Measurements from ENCODE around the gene COBLL1. TPM values are rescaled to one million over a fixed set of nuclear protein-coding genes. Genes with fewer than 3 reads are reported as not detected.

The COBLL1 gene
- polyA plus RNA-seq, 6 donors from 2014 or later = 39.0 to 91.5 (median 76.4) TPM

DNA sequence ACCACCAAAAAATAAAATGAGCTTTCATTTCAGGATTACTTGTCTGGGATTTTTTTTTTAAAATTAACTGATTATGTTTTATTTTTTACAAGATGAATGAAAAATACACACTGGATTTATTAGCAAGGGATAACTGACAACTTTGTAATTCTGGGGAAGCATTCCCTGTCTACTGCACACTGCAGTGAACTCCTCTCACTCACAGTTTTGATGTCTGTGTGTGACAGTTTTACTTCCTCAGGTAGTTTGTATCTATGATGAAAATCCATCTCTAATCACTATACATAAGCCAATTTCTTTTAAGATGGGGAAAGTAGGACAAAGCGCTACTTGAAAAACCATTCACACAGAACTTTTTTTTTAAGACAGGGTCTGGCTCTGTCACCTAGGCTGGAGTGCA is 94.5 kb downstream of the COBLL1 start:
- H3K27ac Mint-ChIP-seq = peak overlapping the region in 2 of 6 donors; percentile 36 to 80
- H3K36me3 Mint-ChIP-seq = peaks cover 9 to 12% of the 10 kb centered on the region in 2 donors

DNA sequence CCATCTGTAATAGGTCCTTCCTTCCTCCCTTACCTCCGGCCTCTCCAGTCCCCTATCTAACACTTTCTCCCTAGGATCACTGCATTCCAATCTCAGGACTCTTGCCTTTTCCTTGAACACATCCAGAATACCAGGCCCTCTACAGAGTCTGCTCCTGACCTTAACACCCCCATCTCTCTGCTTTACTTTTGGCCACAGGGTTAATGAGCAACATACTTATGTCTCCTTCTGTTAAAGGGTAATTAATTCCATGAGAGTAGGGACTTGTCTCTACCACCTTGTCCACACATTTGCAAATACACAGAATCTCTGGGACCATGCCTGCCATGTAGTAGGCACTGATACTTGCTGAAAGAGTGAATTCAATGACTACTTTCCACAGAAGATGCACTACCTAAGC is 94.9 kb downstream of the COBLL1 start:
- Mint-ChIP-seq H3K4me3 (peak overlapping the region in 2 of 8 donors; percentile 57 to 73), H3K9me3 (no peaks in the 10 kb centered on the region), H3K4me1 (peaks cover 51 to 58% (median 52%) of the 10 kb centered on the region in 3 donors), H3K36me3 (peaks cover 13 to 17% of the 10 kb centered on the region in 2 donors), H3K27ac (peak overlapping the region in 5 of 6 donors; percentile 5 to 90 (median 80)), H3K27me3 (no peaks in the 10 kb centered on the region)
- DNase-seq (no peak), ATAC-seq (ENCODE audit: low read depth in 2 of 2) (no peak)

More for the DNA sequence above, 94.5 kb downstream of the COBLL1 start:
- ATAC-seq (ENCODE audit: low read depth in 2 of 2) = peak; percentile 59 to 72
- no peak for DNase-seq
- Mint-ChIP-seq H3K4me1 (peaks cover 47 to 55% (median 48%) of the 10 kb centered on the region in 3 donors), H3K27me3 (no peaks in the 10 kb centered on the region), H3K4me3 (no peak overlapping the region), H3K9me3 (no peaks in the 10 kb centered on the region)

DNA sequence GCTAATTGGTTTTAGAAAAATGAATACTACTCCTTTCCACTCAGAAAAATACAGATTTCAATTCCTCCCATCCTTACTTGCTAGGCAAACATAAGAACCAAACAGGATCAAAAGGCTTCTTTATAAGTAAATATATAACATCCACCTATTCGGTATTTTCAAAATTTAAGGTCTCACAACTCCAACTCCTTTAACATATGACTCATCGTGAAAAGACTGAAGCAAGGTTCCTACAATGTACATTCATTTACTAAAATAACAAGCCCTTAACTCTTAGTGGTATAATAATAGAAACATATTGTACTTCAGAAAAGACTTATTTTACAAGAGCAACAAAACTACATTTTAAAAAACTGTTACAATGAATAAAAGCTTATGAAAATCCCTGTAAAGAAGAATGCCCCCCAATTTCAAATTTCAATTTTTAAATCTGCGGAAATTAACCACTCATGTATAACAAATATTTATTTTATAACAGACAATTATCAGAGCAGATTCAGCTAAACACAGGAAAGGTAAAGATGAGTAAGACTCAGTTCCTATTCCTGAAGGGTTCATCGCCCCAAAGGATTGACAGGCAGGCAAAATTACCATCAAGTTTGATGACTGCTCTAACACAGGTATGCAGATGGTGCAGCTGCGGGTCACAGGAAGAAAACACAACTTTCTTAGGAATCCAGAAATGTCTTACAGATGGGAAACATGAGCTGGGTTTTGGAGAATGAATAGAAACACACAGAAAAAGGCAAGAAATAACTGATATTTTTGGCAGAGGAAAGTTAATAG is 96.4 kb downstream of the COBLL1 start:
- Mint-ChIP-seq H3K4me3 (peak overlapping the region in 1 of 8 donors; percentile 3), H3K36me3 (peaks cover 28 to 30% of the 10 kb centered on the region in 2 donors), H3K27ac (peak overlapping the region in 3 of 6 donors; percentile 44 to 80 (median 57)), H3K4me1 (peaks cover 49 to 61% (median 53%) of the 10 kb centered on the region in 3 donors), H3K27me3 (no peaks in the 10 kb centered on the region), H3K9me3 (no peaks in the 10 kb centered on the region)
- DNase-seq (no peak), ATAC-seq (ENCODE audit: low read depth in 2 of 2) (no peak)

DNA sequence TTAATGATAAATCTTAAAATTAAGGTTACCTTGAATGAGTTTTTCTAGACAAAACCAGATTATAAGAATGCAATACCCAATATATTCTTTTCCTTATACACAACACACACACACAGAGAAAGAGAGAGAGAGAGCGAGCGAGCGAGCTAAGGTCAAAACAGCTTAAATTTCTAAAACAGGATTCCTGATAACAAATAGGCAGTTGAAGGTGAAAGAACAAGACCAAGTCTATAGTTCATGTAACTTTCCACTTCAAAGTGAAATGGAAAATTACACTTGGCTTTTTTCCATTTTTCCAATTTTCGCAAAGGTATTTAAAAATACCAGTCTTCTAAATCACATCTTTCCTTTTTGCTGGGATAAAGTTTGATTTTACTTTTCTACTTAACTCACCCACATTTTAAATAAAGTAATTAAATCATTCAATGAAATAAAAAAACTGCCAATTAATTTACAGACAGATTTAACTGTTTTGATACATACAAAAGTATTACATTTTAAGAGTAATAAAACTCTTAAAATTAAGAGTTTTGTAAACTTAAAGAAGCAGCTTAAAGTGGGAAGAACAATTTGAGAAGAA is 98.8 kb downstream of the COBLL1 start:
- Mint-ChIP-seq H3K4me1 (peaks cover 57 to 69% (median 59%) of the 10 kb centered on the region in 3 donors), H3K27ac (peak overlapping the region in 2 of 6 donors; percentile 11 to 79)
- ATAC-seq (ENCODE audit: low read depth in 2 of 2) = no peak

DNA sequence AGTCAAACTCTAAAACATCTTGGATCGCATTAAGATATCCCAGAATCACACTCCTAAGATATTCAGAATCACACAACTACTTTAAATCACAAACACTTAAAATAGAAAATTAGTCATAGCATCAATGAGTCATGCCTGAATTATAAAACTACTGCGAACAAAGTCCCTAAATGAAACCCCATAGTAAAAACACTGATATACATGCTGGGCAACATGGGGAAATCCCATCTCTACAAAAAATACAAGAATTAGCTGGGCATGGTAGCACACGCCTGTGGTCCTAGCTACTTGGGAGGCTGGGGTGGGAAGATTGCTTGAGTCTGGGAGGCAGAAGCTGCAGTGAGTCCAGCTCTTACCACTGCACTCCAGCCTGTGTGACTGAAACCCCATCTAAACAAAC is 101.7 kb downstream of the COBLL1 start:
- Mint-ChIP-seq H3K36me3 (peaks cover 28 to 30% of the 10 kb centered on the region in 2 donors), H3K27me3 (no peaks in the 10 kb centered on the region), H3K9me3 (no peaks in the 10 kb centered on the region), H3K4me3 (peak overlapping the region in 4 of 8 donors; percentile 22 to 49 (median 29)), H3K4me1 (peaks cover 46 to 51% (median 51%) of the 10 kb centered on the region in 3 donors), H3K27ac (peak overlapping the region; percentile 63 to 96 (median 80))
- DNase-seq = no peak
- ATAC-seq (ENCODE audit: low read depth in 2 of 2) = peak; percentile 74 to 83

More for the DNA sequence above, 98.8 kb downstream of the COBLL1 start:
- Mint-ChIP-seq H3K4me3 (no peak overlapping the region), H3K27me3 (no peaks in the 10 kb centered on the region), H3K9me3 (no peaks in the 10 kb centered on the region), H3K36me3 (peaks cover 28 to 30% of the 10 kb centered on the region in 2 donors)
- no peak for DNase-seq

DNA sequence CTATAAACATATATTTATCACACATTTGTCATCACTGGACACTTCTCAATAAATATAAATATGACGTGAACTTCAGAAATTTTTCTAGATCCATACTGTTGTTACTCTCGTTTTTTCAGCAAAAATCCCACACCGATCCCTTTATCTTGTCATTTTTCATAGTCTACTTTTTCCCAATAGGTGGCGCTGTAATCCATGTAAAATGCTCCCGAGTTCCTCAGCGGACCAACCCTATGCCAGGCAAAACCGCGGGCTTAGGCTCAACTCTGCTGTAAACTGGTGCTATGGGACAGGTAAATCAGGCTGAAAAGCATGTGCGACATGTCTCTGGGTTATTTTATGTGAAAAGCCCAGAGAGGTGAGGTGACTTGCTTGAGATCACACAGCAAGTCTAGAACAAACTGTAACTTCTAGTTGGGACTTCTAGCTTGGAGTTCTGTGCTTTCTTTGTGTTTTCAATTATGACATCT is 104.0 kb downstream of the COBLL1 start:
- peaks cover 53 to 58% (median 58%) of the 10 kb centered on the region in 3 donors for H3K4me1 Mint-ChIP-seq
- H3K27me3 Mint-ChIP-seq = no peaks in the 10 kb centered on the region
- DNase-seq = peak; percentile 68
- H3K4me3 Mint-ChIP-seq = peak overlapping the region in 4 of 8 donors; percentile 23 to 45 (median 40)
- H3K36me3 Mint-ChIP-seq = peaks cover 21 to 24% of the 10 kb centered on the region in 2 donors
- H3K27ac Mint-ChIP-seq = peak overlapping the region in 4 of 6 donors; percentile 17 to 85 (median 60)
- ATAC-seq (ENCODE audit: low read depth in 2 of 2) = peak; percentile 76 to 80
- no peaks in the 10 kb centered on the region for H3K9me3 Mint-ChIP-seq

DNA sequence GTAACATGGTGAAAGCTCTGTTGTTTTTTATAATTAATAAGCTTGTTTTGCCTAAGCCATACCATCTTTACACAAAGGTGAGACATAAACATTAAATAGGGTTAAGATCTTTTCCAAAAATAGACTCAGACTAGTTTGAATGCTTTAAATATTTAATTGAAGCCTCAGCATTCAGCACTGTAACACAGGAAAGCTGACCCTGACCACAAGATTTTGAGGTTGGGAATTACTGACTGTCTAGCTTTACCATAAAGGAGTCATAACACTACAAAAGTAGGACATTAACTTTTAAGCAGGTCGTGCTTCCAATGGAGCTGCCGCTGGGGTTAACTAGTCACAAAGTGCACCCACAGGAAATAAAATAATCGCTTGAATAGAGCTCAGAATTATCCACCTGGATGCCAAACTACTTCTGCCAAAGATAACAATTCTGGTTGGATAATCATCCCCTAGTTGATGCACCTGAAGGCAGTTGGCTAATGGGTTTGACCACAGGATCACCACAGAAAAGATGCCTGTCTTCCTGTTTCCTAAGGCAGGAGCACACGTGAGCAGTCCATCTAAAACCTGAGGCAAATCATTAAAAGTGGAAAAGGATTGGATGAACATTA is 106.2 kb downstream of the COBLL1 start:
- peaks cover 1% of the 10 kb centered on the region in 2 donors for H3K36me3 Mint-ChIP-seq
- peak overlapping the region in 2 of 6 donors; percentile 11 to 51 for H3K27ac Mint-ChIP-seq
- no peaks in the 10 kb centered on the region for H3K9me3 Mint-ChIP-seq

DNA sequence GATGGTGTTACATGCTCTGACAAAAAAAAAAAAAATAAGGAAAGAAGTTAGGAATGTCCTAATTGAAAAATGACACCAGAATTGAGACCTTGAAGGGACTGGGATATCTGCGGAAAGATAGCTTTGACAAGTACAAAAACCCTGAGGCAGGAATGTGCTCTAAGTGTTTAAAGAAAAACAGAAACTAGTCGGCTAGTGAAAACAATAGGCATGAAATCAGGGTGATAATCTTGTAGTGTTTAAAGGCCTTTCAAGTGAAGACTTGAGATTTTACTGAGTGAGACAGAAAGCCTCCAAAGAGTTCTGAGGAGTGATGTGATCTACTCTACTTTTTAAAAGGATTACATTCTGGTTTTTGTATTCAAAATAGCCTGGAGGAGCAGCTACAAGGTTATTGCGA is 107.4 kb downstream of the COBLL1 start:
- Mint-ChIP-seq H3K36me3 (no peaks in the 10 kb centered on the region), H3K4me1 (peaks cover 27 to 33% (median 32%) of the 10 kb centered on the region in 3 donors), H3K4me3 (no peak overlapping the region), H3K9me3 (no peaks in the 10 kb centered on the region), H3K27me3 (no peaks in the 10 kb centered on the region), H3K27ac (peak overlapping the region in 4 of 6 donors; percentile 0 to 78 (median 28))
- DNase-seq = no peak
- no peak for ATAC-seq (ENCODE audit: low read depth in 2 of 2)

More for the DNA sequence above, 106.2 kb downstream of the COBLL1 start:
- DNase-seq (no peak), ATAC-seq (ENCODE audit: low read depth in 2 of 2) (no peak)
- no peak overlapping the region for H3K4me3 Mint-ChIP-seq
- peaks cover 38 to 44% (median 42%) of the 10 kb centered on the region in 3 donors for H3K4me1 Mint-ChIP-seq
- H3K27me3 Mint-ChIP-seq = no peaks in the 10 kb centered on the region

DNA sequence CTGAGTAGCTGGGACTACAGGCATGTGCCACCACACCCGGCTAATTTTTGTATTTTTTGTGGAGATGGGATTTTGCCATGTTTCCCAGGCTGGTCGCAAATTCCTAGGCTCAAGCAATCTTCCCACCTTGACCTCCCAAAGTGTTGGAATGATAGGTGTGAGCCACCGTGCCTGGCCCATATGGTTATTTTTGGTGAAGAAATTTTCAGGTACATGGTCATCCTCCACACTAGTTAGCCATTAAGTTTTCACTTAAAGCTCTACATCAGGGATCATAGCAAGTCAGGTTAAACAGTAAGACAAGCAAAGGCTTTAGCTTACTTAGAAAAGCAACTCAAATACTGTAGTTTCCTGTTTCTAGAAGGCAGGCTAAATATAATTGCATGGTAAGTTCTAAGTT is 116.1 kb downstream of the COBLL1 start:
- Mint-ChIP-seq H3K4me3 (no peak overlapping the region), H3K36me3 (peaks cover under 1 to 7% of the 10 kb centered on the region in 2 donors), H3K27ac (no peak overlapping the region), H3K27me3 (no peaks in the 10 kb centered on the region), H3K4me1 (peaks cover 0 to 8% (median 5%) of the 10 kb centered on the region in 3 donors), H3K9me3 (no peaks in the 10 kb centered on the region)
- no peak for ATAC-seq (ENCODE audit: low read depth in 2 of 2)
- DNase-seq = no peak

DNA sequence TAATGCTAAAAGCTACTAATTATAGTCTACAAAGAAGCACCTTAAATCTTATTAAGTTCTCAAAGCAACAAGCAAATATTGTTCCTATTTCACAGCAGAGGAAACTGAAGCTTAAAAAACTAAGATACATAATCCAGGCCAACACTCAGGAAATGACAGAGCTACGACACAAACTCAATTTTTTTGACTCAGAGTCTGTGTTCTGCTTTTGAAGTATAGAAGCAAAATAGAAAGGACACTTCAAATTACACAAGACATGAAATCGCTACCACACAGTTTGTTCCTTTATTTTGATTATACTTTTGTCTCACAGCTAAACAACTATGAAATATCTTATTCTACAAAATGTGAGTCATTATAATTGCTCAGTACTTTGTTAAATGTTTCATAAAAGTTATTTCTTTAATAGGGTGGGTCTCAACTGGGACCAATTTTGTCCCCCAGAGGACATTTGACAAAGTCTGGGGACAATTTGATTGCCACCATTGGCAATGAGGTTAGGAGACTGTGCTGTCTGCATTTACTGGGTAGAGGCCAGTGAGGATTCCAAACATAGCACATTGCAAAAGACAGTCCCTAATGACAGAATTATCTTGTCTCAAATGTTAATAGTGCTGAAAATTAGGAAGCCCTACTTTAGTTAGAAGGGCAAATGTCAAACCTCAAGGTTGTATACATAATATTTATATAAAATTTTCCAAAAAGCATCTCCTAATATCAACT is 118.8 kb downstream of the COBLL1 start:
- DNase-seq = no peak
- Mint-ChIP-seq H3K36me3 (peaks cover 15 to 24% of the 10 kb centered on the region in 2 donors), H3K9me3 (no peaks in the 10 kb centered on the region), H3K27me3 (no peaks in the 10 kb centered on the region), H3K4me1 (peaks cover 0 to 8% (median 5%) of the 10 kb centered on the region in 3 donors), H3K4me3 (no peak overlapping the region), H3K27ac (peak overlapping the region in 2 of 6 donors; percentile 31 to 44)
- peak in 1 of 2 donors; percentile 23 for ATAC-seq (ENCODE audit: low read depth in 2 of 2)

DNA sequence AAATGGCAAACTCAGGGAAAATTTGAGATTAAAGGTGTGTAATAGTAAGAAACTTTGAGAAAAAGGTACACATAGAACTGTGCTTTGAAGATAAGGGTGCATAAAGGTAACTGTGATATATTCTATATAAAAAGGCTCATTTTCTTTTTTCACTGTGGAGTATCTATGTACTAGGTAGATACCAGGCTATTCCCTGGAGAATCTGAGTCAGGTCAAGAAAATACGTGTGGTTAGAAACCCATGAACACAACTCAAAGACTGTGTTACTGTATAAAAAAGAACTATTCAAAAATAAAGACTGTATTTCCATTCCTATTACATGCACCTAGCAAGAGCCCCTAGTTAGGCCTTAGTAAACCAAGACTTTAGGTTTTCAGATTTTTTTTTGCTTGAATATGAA is 120.2 kb downstream of the COBLL1 start:
- Mint-ChIP-seq H3K27me3 (no peaks in the 10 kb centered on the region), H3K27ac (peak overlapping the region in 1 of 6 donors; percentile 46), H3K4me1 (peaks cover 0 to 8% (median 5%) of the 10 kb centered on the region in 3 donors), H3K4me3 (no peak overlapping the region), H3K9me3 (no peaks in the 10 kb centered on the region), H3K36me3 (peaks cover 15 to 24% of the 10 kb centered on the region in 2 donors)
- ATAC-seq (ENCODE audit: low read depth in 2 of 2) (no peak), DNase-seq (no peak)

DNA sequence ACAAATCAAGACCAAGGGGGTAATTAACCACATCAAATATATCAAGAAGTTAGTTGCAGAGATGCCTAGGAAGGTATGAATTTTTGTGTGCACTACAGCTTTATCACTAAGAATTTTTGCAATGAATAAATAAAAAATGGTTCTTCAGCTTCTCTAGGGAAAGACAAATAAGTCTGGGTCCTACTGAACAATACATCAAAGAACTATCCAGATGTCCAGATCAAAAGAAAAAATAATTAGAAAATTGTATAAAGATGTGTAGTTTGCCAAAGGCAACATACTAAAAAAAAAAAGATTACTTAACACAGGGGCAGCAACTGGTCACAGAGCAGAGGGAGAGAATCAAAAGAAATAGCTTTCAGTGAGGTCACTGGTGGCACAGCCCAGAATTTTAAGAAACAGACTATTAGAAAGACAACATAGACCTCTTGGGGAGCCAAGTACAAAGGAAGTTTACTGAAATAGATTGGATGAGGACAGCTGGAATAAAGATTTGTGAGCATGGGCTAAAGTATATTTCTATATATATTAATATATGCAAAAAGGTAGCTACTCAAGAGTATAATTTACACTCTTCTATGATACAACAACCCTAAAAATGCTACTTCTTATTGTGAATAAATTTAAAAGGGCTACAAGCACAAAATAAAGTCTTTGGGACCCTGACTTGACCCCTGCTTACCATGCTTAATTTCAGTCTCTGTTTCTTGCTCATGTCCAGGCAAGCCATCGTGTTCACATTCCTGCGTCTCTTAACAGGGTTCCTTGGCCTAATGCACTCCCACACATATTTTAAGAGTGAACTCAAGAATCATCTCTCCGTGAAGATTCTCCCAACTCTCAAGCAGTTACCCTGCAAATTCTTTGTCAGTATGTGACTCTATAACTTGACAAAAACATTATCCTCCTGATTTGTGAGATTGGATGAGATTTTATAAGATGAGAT is 121.4 kb downstream of the COBLL1 start:
- DNase-seq (no peak), ATAC-seq (ENCODE audit: low read depth in 2 of 2) (no peak)
- H3K4me3 Mint-ChIP-seq = no peak overlapping the region
- H3K36me3 Mint-ChIP-seq = peaks cover 15 to 24% of the 10 kb centered on the region in 2 donors
- H3K9me3 Mint-ChIP-seq = no peaks in the 10 kb centered on the region
- H3K27ac Mint-ChIP-seq = peak overlapping the region in 2 of 6 donors; percentile 0 to 65
- no peaks in the 10 kb centered on the region for H3K27me3 Mint-ChIP-seq
- peaks cover 0 to 8% (median 5%) of the 10 kb centered on the region in 3 donors for H3K4me1 Mint-ChIP-seq

Data from naive B cell (primary cell).